Neural progenitor cell (in vitro differentiated cells): ENCODE measurements around the gene TMEM121.

Source experiments
- EZH2 ChIP-seq: fragments of 200-600 bp; sonication (generic); IDR thresholded peaks from 2 replicates; pipeline ENCODE4 v1.6.1; 2017; ENCODE audit warnings: antibody characterized with exemption, mild to moderate bottlenecking, moderate library complexity
- EZH2phosphoT487 ChIP-seq: fragments of 200-600 bp; sonication (generic); IDR thresholded peaks from 2 replicates; pipeline ENCODE4 v1.6.1; 2017; ENCODE audit warnings: antibody characterized with exemption

DNA sequence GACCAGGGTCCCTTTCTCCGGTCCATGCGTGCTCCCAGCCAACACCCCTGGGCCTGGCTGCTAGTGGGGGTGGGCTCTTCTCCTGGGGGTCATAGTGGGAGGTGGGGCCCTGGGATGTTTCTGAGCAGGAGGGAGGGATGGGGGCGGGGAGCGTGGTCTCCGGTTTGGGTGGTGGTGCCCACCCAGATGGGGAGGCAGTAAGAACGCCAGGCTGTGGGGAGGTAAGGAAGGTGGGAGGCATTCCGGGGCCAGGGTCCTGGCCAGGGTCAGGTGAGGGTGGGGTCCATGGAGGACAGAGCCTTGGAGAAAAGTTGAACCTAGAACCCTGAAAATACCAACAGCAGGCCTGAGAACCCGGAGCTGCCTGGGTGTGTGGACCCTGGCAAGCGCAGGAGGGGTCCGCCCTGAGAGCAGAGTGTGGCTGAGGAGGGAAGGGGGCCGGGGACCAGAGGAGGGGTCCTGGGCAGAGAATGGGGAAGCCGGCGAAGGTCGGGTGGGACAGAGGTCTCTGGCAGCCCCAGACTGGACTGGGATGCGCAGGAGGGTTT is 46.1 kb upstream of the TMEM121 start:
- TF ChIP-seq EZH2: no peak
- TF ChIP-seq EZH2phosphoT487: no peak
